ENCODE data around the gene TSC22D2. TPM values are rescaled to one million over a fixed set of nuclear protein-coding genes. Genes with fewer than 3 reads are reported as not detected.

The TSC22D2 gene
- total RNA-seq, 1 donor from 2014 or later = 29.2 TPM

- no peak overlapping the region for H3K27ac ChIP-seq
- peaks cover 22% of the 10 kb centered on the region for H3K4me1 ChIP-seq
- TF ChIP-seq CTCF (IDR thresholded peaks at IDR 0.05) = no peak
- DNase-seq (no peak), ATAC-seq (no peak)
- H3K4me3 ChIP-seq = no peak overlapping the region
- no peaks in the 10 kb centered on the region for H3K27me3 ChIP-seq
- H3K36me3 ChIP-seq = peaks cover 9% of the 10 kb centered on the region
- intact Hi-C loops (cut with DNase I) = no loop called here
- no peaks in the 10 kb centered on the region for H3K9me3 ChIP-seq
These were observed 45.3 kb downstream of the TSC22D2 start for GRCh38 chr3:150453353-150453752.

- Histone ChIP-seq H3K4me3 (no peak overlapping the region), H3K27ac (no peak overlapping the region), H3K4me1 (peaks cover 19% of the 10 kb centered on the region), H3K27me3 (no peaks in the 10 kb centered on the region), H3K36me3 (peaks cover 17% of the 10 kb centered on the region), H3K9me3 (no peaks in the 10 kb centered on the region)
- DNase-seq (no peak), ATAC-seq (no peak)
- intact Hi-C loops (cut with DNase I) = no loop called here
- no peak for TF ChIP-seq CTCF (IDR thresholded peaks at IDR 0.05)
These were observed 46.0 kb downstream of the TSC22D2 start for GRCh38 chr3:150454085-150454484.

GRCh38 chr3:150454622-150455021 is 46.5 kb downstream of the TSC22D2 start:
- peaks cover 20% of the 10 kb centered on the region for H3K36me3 ChIP-seq
- intact Hi-C loops (cut with DNase I) = no loop called here
- no peak overlapping the region for H3K4me3 ChIP-seq
- DNase-seq (no peak), ATAC-seq (no peak)
- TF ChIP-seq CTCF (IDR thresholded peaks at IDR 0.05) = no peak
- H3K27ac ChIP-seq = no peak overlapping the region
- peaks cover 14% of the 10 kb centered on the region for H3K4me1 ChIP-seq
- no peaks in the 10 kb centered on the region for H3K9me3 ChIP-seq
- no peaks in the 10 kb centered on the region for H3K27me3 ChIP-seq

GRCh38 chr3:150455341-150455740 is 47.2 kb downstream of the TSC22D2 start:
- Histone ChIP-seq H3K27ac (no peak overlapping the region), H3K9me3 (no peaks in the 10 kb centered on the region), H3K4me3 (no peak overlapping the region), H3K27me3 (no peaks in the 10 kb centered on the region), H3K36me3 (peaks cover 20% of the 10 kb centered on the region), H3K4me1 (peaks cover 11% of the 10 kb centered on the region)
- ATAC-seq = no peak
- intact Hi-C loops (cut with DNase I) = no loop called here
- no peak for DNase-seq
- TF ChIP-seq CTCF (IDR thresholded peaks at IDR 0.05) = no peak

GRCh38 chr3:150458001-150458400 is 49.9 kb downstream of the TSC22D2 start:
- H3K27ac ChIP-seq = no peak overlapping the region
- TF ChIP-seq CTCF (IDR thresholded peaks at IDR 0.05) = no peak
- DNase-seq (no peak), ATAC-seq (no peak)
- no peaks in the 10 kb centered on the region for H3K27me3 ChIP-seq
- intact Hi-C loops (cut with DNase I) = no loop called here
- H3K9me3 ChIP-seq = no peaks in the 10 kb centered on the region
- peaks cover 20% of the 10 kb centered on the region for H3K36me3 ChIP-seq
- H3K4me3 ChIP-seq = no peak overlapping the region
- H3K4me1 ChIP-seq = no peaks in the 10 kb centered on the region

GRCh38 chr3:150460484-150460883 is 52.4 kb downstream of the TSC22D2 start:
- no peak for TF ChIP-seq CTCF (IDR thresholded peaks at IDR 0.05)
- no peak overlapping the region for H3K27ac ChIP-seq
- intact Hi-C loops (cut with DNase I) = no loop called here
- H3K4me1 ChIP-seq = no peaks in the 10 kb centered on the region
- DNase-seq (no peak), ATAC-seq (no peak)
- no peak overlapping the region for H3K4me3 ChIP-seq
- H3K27me3 ChIP-seq = no peaks in the 10 kb centered on the region
- peaks cover 25% of the 10 kb centered on the region for H3K36me3 ChIP-seq
- H3K9me3 ChIP-seq = no peaks in the 10 kb centered on the region
